Measurements from ENCODE around the gene TRIM26. TPM values are rescaled to one million over a fixed set of nuclear protein-coding genes. Genes with fewer than 3 reads are reported as not detected.
"Not testable (repeated sequence)": the region's sequence is repeated elsewhere in the genome, so short reads cannot be mapped to it uniquely, and the experiment has no call there.

TRIM26 gene
- 10 to 100 TPM; 36.0 to 37.0 TPM for total RNA-seq
- long read RNA-seq, donor 1, partial matches to known transcripts: 5 of 9 reads
- long read RNA-seq, donor 1, other reads (novel, unspliced or antisense): 4 of 9 reads
- long read RNA-seq, donor 2, partial matches to known transcripts: 17 of 35 reads
- long read RNA-seq, donor 2, other reads (novel, unspliced or antisense): 16 of 35 reads

GRCh38 chr6:30212865-30213666, at the start of gene TRIM26:
Gene TRIM26, minus strand, starts transcription at chr6:30213406. Its CDS starts 14,303 bp downstream, at chr6:30199103.
- DNase-seq (ENCODE audit: low spot score): peak; percentile 99
- intact Hi-C loops (cut with DNase I): no loop called here

GRCh38 chr6:30260036-30260504, 46.9 kb upstream of the TRIM26 start:
- no peak for DNase-seq (ENCODE audit: low spot score)
- intact Hi-C loops (cut with DNase I): no loop called here

- DNase-seq (ENCODE audit: low spot score): peak; percentile 89
- intact Hi-C loops (cut with DNase I): no loop called here
These were observed 46.2 kb upstream of the TRIM26 start for GRCh38 chr6:30259140-30260035.

- no peak for DNase-seq (ENCODE audit: low spot score)
- intact Hi-C loops (cut with DNase I): no loop called here
These were observed 45.0 kb upstream of the TRIM26 start for GRCh38 chr6:30258204-30258603.

GRCh38 chr6:30252417-30252816, 39.2 kb upstream of the TRIM26 start:
- intact Hi-C loops (cut with DNase I); DNase-seq (ENCODE audit: low spot score): not testable (repeated sequence)

GRCh38 chr6:30244560-30244959, 31.4 kb upstream of the TRIM26 start:
- no peak for DNase-seq (ENCODE audit: low spot score)
- intact Hi-C loops (cut with DNase I): no loop called here

GRCh38 chr6:30238178-30238795, 25.1 kb upstream of the TRIM26 start:
- intact Hi-C loops (cut with DNase I): no loop called here

GRCh38 chr6:30234356-30234755, 21.1 kb upstream of the TRIM26 start:
- DNase-seq (ENCODE audit: low spot score): no peak
- intact Hi-C loops (cut with DNase I): no loop called here

More at GRCh38 chr6:30238178-30238795, 25.1 kb upstream of the TRIM26 start:
- DNase-seq (ENCODE audit: low spot score): no peak

- DNase-seq (ENCODE audit: low spot score): no peak
- intact Hi-C loops (cut with DNase I): no loop called here
These were observed 17.9 kb upstream of the TRIM26 start for GRCh38 chr6:30231067-30231466.

GRCh38 chr6:30227763-30228487, 14.7 kb upstream of the TRIM26 start:
- no peak for DNase-seq (ENCODE audit: low spot score)
- intact Hi-C loops (cut with DNase I): no loop called here

- DNase-seq (ENCODE audit: low spot score): no peak
- intact Hi-C loops (cut with DNase I): no loop called here
These were observed 14.1 kb upstream of the TRIM26 start for GRCh38 chr6:30227242-30227722.

- DNase-seq (ENCODE audit: low spot score): no peak
- intact Hi-C loops (cut with DNase I): no loop called here
These were observed 10.1 kb upstream of the TRIM26 start for GRCh38 chr6:30223339-30223738.

GRCh38 chr6:30221956-30222355, 8.8 kb upstream of the TRIM26 start:
- DNase-seq (ENCODE audit: low spot score); intact Hi-C loops (cut with DNase I): not testable (repeated sequence)

- intact Hi-C loops (cut with DNase I); DNase-seq (ENCODE audit: low spot score): not testable (repeated sequence)
These were observed 8.2 kb upstream of the TRIM26 start for GRCh38 chr6:30221395-30221794.

GRCh38 chr6:30219244-30219643, 6.0 kb upstream of the TRIM26 start:
- no peak for DNase-seq (ENCODE audit: low spot score)
- intact Hi-C loops (cut with DNase I): no loop called here

GRCh38 chr6:30216096-30216495, 2.9 kb upstream of the TRIM26 start:
- DNase-seq (ENCODE audit: low spot score): no peak
- intact Hi-C loops (cut with DNase I): no loop called here

- intact Hi-C loops (cut with DNase I): no loop called here
- no peak for DNase-seq (ENCODE audit: low spot score)
These were observed 1.4 kb upstream of the TRIM26 start for GRCh38 chr6:30214657-30214982.

- intact Hi-C loops (cut with DNase I): no loop called here
These were observed 901 bp upstream of the TRIM26 start for GRCh38 chr6:30213957-30214656.

More at GRCh38 chr6:30213957-30214656, 901 bp upstream of the TRIM26 start:
- DNase-seq (ENCODE audit: low spot score): peak; percentile 97

Data from posterior vena cava (tissue), 2 donors.